Kidney epithelial cell (primary cell): ENCODE measurements around the gene GGA2. TPM values are rescaled to one million over a fixed set of nuclear protein-coding genes. Genes with fewer than 3 reads are reported as not detected.
"Not testable (repeated sequence)": the region's sequence is repeated elsewhere in the genome, so short reads cannot be mapped to it uniquely, and the experiment has no call there.

Source experiments
- DNase-seq: peaks from one replicate; pipeline ENCODE4 v3.0.0-alpha.2; 2010; ENCODE audit warnings: low read depth
- H3K27me3 ChIP-seq: 2 replicates; pipeline ENCODE4 v1.6.0; 2011; ENCODE audit warnings: low read length; ENCODE audit not compliant: control insufficient read depth, insufficient read depth
- H3K36me3 ChIP-seq: 2 replicates; pipeline ENCODE4 v1.5.1; 2011; ENCODE audit warnings: low read length; ENCODE audit not compliant: control insufficient read depth, insufficient read depth
- H3K4me3 ChIP-seq: 2 replicates; pipeline ENCODE4 v1.5.1; 2011; ENCODE audit warnings: low read depth, mild to moderate bottlenecking, control low read depth, low read length
- total RNA-seq: library from RNA; depleted of rRNA; stranded (reverse); fragments of >200 nt; gene quantifications from 2 replicates; pipeline ENCODE4 v1.2.3, GENCODE V29; 2015
- TF ChIP-seq, protein P1 (sequence below): IDR thresholded peaks from 2 replicates; pipeline ENCODE4 v1.5.1; 2011; ENCODE audit warnings: mild to moderate bottlenecking, moderate library complexity, low read length, control low read depth, inconsistent platforms; ENCODE audit not compliant: insufficient read depth, poor library complexity, severe bottlenecking

GGA2 gene
- total RNA-seq, 1 donor from 2014 or later: 41.6 TPM

DNA sequence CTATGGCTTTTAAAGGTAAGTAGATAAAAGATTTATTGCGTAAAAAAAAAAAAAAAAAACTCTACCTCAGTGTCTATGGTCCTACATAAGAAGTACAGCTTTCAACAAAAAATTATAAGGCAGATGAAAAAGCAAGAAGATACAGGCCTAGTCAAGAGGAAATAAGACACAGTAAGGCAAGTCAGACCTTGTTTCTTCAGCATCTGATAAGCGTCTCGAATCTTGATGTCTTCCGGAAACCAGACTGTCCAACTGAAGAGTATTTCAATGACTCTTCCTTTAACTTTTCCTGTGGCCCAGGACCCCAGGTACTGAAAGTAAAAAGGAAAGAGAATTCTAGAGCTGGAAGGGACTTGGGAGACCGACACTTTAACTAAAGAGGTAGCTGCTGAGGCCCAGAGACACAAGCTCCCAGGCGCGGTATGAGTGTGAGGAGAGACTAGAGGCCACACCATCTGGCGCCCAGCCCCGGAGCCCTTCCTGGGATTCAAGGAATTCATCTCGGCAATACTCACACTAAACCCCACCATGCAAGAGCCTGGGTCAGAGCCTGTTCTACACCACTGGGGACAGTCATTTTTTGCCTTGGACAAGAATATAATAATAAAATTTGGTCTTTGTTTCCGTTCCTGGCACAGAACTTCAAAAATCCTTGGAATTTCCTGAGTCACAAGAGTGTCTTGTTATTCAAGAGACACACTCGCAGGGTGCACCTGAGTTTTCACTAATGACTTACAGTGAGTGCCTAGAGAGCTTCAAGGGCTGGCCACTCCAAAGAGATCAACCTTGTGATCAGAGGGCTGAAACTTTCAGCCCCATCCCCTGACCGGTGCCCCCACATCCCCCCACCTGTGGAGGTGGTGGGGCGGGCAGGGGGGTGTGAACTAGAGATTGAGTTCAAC is 18.6 kb downstream of the GGA2 start:
- Histone ChIP-seq H3K4me3 (no peak overlapping the region), H3K27me3 (no peaks in the 10 kb centered on the region), H3K36me3 (peaks cover 6% of the 10 kb centered on the region)
- TF ChIP-seq, protein P1, sequence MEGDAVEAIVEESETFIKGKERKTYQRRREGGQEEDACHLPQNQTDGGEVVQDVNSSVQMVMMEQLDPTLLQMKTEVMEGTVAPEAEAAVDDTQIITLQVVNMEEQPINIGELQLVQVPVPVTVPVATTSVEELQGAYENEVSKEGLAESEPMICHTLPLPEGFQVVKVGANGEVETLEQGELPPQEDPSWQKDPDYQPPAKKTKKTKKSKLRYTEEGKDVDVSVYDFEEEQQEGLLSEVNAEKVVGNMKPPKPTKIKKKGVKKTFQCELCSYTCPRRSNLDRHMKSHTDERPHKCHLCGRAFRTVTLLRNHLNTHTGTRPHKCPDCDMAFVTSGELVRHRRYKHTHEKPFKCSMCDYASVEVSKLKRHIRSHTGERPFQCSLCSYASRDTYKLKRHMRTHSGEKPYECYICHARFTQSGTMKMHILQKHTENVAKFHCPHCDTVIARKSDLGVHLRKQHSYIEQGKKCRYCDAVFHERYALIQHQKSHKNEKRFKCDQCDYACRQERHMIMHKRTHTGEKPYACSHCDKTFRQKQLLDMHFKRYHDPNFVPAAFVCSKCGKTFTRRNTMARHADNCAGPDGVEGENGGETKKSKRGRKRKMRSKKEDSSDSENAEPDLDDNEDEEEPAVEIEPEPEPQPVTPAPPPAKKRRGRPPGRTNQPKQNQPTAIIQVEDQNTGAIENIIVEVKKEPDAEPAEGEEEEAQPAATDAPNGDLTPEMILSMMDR: no peak
- DNase-seq: no peak

DNA sequence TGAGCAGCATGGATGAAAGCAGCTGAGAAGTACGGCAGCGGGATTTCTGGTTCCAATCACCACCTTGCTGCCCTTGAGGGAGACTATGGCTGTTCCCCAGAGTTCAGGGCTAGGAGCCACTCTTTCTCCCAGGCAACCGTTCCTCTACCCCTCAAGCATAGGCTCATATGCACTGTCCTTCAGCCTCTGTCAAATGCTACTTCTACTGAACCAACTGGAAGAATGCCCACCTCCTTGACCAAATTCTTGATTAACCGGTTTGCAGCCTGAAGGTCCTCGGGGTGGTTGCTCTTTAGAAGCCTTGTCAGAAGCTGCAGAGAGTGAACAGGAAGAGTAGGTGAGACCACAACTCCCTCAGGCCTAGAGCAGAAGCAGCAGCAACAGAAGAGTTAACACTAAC is 23.8 kb downstream of the GGA2 start:
- DNase-seq: no peak
- TF ChIP-seq, protein P1: no peak
- H3K27me3 ChIP-seq: no peaks in the 10 kb centered on the region
- H3K36me3 ChIP-seq: peaks cover 6% of the 10 kb centered on the region
- no peak overlapping the region for H3K4me3 ChIP-seq

DNA sequence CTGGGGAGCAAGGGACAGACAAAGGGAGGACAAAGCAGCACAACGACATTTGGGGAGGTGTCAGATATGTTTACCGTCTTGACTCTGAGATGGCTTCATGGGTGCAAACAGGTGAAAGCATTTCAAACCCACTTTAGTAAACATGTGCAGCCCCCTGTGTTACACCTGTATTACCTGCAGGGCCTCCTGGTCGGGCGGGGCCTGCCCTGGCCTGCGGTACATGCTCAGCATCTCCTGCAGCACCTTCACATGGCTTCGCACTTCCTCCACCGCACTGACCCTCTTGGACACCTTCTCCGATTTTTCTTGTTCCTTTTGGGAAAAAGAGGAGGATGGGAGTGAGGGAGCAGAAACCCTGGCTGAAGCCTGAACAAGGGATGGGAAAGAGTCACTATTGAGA is 24.5 kb downstream of the GGA2 start:
- Histone ChIP-seq H3K27me3 (no peaks in the 10 kb centered on the region), H3K36me3 (peaks cover 5% of the 10 kb centered on the region), H3K4me3 (no peak overlapping the region)
- TF ChIP-seq, protein P1: no peak
- DNase-seq: no peak

DNA sequence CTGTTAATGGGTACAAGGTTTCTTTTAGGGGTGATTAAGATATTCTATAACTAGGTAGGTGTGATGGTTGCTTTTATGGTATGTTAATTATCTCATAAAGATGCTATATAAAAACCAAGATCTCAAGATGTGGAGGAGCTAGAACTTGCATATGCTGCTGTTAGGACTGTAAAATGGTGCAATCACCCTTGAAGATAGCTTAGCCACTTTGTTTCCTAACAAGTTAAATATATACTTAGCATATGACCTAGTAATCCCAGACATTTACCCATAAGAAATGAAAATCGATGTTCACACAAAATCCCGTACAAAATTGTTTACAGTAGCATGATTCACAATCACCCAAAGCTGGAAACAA is 25.1 kb downstream of the GGA2 start:
- TF ChIP-seq, protein P1: no peak
- DNase-seq: no peak
- H3K4me3 ChIP-seq: no peak overlapping the region
- H3K36me3 ChIP-seq: peaks cover 5% of the 10 kb centered on the region
- H3K27me3 ChIP-seq: no peaks in the 10 kb centered on the region

DNA sequence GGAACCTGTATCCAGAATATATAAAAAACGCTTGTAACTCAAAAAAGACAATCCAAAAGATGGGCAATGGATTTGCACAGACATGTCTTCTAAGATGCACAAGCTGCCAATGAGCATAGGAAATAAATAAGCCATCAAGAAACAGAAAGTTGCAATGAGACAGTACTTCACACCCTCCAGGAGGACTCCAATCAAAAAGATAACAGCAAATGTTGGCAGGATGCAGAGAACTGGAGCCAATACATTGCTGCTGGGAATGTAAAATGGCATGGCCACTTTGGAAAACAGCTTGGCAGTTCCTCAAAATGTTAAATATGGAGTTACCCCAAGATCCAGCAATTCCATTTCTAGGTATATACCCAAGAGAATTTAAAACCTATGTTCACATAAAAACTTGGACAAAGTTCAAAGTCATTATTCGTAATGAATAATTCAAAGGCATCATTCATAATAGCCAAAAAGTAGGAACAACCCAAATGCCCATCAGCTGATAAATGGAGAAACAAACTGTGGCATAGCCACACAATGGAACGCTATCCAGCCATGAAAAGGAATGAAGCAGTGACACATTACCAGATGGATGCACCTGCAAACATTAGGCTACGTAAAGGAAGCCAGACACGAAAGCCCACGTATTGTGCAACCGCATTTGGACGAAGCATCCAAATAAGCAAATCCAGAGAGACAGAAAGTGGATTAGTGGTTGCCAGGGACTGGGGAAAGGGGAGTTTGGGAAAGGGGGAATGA is 25.6 kb downstream of the GGA2 start:
- peaks cover 5% of the 10 kb centered on the region for H3K36me3 ChIP-seq
- DNase-seq: no peak
- no peaks in the 10 kb centered on the region for H3K27me3 ChIP-seq
- H3K4me3 ChIP-seq: no peak overlapping the region
- TF ChIP-seq, protein P1: no peak

DNA sequence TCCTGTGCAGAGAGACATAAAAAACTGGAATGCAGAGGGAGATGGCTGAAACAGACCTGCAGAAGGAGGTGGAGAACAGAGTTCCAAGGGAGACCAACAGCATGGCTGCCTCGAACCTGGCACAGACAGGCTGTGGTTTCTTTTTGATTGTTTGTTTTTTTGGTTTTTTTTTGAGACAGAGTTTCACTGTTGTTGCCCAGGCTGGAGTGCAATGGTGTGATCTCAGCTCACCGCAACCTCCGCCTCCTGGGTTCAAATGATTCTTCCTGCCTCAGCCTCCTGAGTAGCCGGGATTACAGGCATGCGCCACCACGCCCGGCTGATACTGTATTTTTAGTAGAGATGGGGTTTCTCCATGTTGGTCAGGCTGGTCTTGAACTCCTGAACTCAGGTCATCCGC is 26.8 kb downstream of the GGA2 start:
- not testable (repeated sequence) for DNase-seq, H3K4me3 ChIP-seq, H3K36me3 ChIP-seq, H3K27me3 ChIP-seq
